Measurements from ENCODE around the gene ASXL2. TPM values are rescaled to one million over a fixed set of nuclear protein-coding genes. Genes with fewer than 3 reads are reported as not detected.
A peak's percentile ranks its signal among the peaks of the same experiment; 100 is the strongest.

The ASXL2 gene
- polyA plus RNA-seq, 3 donors = 3.6 to 13.4 (median 7.1) TPM

DNA sequence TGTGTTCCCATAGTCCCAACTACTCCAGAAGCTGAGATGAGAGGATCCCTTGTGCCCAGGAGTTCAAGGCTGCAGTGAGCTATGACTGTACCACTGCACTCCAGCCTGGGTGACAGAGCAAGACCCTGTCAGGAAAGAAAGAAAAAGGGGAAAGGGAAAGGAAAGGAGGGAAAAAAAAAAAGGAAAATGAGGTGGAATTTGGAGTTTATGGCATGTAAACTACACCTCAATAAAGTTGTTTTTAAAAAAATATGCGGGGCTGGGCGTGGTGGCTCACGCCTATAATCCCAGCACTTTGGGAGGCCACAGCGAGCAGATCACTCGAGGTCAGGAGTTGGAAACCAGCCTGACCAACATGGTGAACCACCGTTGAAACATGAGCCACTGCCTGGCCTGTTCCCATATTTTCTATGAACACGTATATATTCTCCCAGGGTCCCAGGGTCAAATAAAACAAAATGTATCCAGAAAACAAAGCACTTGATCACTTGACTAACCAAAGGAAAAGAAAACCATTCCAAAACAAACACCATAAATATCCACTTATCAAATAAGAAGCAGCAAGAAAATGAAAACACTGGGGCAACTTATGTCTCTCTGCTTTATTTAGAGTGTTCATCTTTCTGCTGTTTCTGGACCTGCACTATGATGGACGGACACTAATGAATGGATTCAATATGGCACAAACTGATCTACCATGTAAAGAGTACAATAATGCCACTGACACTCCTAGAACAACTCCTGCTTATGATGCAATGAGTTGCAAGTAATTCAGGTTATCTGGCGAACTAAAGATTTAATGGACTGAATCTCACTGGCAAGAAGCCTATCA, 56.8 kb downstream of the ASXL2 start:
- no peaks in the 10 kb centered on the region for H3K9me3 Mint-ChIP-seq
- TF ChIP-seq, protein P1, sequence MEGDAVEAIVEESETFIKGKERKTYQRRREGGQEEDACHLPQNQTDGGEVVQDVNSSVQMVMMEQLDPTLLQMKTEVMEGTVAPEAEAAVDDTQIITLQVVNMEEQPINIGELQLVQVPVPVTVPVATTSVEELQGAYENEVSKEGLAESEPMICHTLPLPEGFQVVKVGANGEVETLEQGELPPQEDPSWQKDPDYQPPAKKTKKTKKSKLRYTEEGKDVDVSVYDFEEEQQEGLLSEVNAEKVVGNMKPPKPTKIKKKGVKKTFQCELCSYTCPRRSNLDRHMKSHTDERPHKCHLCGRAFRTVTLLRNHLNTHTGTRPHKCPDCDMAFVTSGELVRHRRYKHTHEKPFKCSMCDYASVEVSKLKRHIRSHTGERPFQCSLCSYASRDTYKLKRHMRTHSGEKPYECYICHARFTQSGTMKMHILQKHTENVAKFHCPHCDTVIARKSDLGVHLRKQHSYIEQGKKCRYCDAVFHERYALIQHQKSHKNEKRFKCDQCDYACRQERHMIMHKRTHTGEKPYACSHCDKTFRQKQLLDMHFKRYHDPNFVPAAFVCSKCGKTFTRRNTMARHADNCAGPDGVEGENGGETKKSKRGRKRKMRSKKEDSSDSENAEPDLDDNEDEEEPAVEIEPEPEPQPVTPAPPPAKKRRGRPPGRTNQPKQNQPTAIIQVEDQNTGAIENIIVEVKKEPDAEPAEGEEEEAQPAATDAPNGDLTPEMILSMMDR (IDR thresholded peaks at IDR 0.05) = no peak
- Histone ChIP-seq H3K27me3 (ENCODE audit: control insufficient read depth in 2 of 2, insufficient read depth in 2 of 2, low read length in 2 of 2) (no peaks in the 10 kb centered on the region), H3K9me3 (replicated peaks in 1 of 2; ENCODE audit: control insufficient read depth in 1 of 2, insufficient read depth in 1 of 2, low read length in 2 of 2) (no peaks in the 10 kb centered on the region), H4K20me1 (ENCODE audit: insufficient read depth, low read length) (peaks cover 96% of the 10 kb centered on the region), H3K9ac (ENCODE audit: insufficient read depth, low read length, poor library complexity, severe bottlenecking) (no peak overlapping the region), H3K36me3 (replicated peaks in 1 of 2; ENCODE audit: control insufficient read depth in 1 of 2, insufficient read depth in 2 of 2, low read length in 2 of 2) (peaks cover 0 to 14% of the 10 kb centered on the region in 2 donors), H3K27ac (ENCODE audit: low read depth in 1 of 2, low read length in 2 of 2) (no peak overlapping the region), H2AFZ (ENCODE audit: insufficient read depth, low read depth, low read length, poor library complexity, severe bottlenecking) (no peak overlapping the region), H3K4me3 (replicated peaks in 1 of 3; ENCODE audit: low read depth in 2 of 3, low read length in 3 of 3) (no peak overlapping the region), H3K4me1 (ENCODE audit: control insufficient read depth in 1 of 2, insufficient read depth in 2 of 2, low read length in 2 of 2) (peaks cover 6 to 11% of the 10 kb centered on the region in 2 donors), H3K4me2 (replicated peaks; ENCODE audit: extremely low read depth, low read length, poor library complexity, severe bottlenecking) (no peak overlapping the region), H3K79me2 (ENCODE audit: insufficient read depth, low read length) (peaks cover 49% of the 10 kb centered on the region)
- peaks cover 9 to 31% of the 10 kb centered on the region in 2 donors for H3K36me3 Mint-ChIP-seq
- no peak for DNase-seq
- H3K4me1 Mint-ChIP-seq = peaks cover 31% of the 10 kb centered on the region
- peak overlapping the region in 1 of 7 donors; percentile 75 for H3K27ac Mint-ChIP-seq
- intact Hi-C loops (cut with micrococcal nuclease) = no loop called here
- H3K4me3 Mint-ChIP-seq = peak overlapping the region in 1 of 2 donors; percentile 58
- WGBS (ENCODE audit: insufficient coverage) = 92% methylated on average over 8 of the region's 9 CpGs
- no peaks in the 10 kb centered on the region for H3K27me3 Mint-ChIP-seq (ENCODE audit: low read depth in 3 of 3)

DNA sequence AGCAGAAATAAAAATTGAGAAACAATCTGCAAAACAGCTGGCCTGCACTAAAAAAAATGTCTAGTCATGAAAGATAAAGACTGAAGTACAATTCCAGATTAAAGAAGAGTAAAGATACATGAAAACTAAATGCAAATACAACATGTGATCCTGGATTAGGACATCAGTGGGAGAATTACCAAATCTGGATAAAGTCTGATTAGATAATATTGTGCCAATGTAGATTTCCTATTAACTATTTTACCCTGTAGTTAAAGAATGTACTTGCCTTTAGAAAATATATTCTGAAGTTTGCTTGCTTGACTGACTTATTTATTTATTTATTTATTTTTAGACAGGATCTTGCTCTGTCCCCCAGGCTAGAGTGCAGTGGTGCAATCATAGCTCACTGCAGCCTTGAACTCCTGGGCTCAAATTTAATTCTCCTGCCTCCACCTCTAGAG, 58.7 kb downstream of the ASXL2 start:
- peaks cover 24% of the 10 kb centered on the region for H3K4me1 Mint-ChIP-seq
- H3K27ac Mint-ChIP-seq = peak overlapping the region in 1 of 7 donors; percentile 6
- Histone ChIP-seq H4K20me1 (ENCODE audit: insufficient read depth, low read length) (peaks cover 94% of the 10 kb centered on the region), H3K27ac (ENCODE audit: low read depth in 1 of 2, low read length in 2 of 2) (no peak overlapping the region), H3K9me3 (replicated peaks in 1 of 2; ENCODE audit: control insufficient read depth in 1 of 2, insufficient read depth in 1 of 2, low read length in 2 of 2) (no peaks in the 10 kb centered on the region), H3K36me3 (replicated peaks in 1 of 2; ENCODE audit: control insufficient read depth in 1 of 2, insufficient read depth in 2 of 2, low read length in 2 of 2) (peaks cover 0 to 30% of the 10 kb centered on the region in 2 donors), H3K4me1 (ENCODE audit: control insufficient read depth in 1 of 2, insufficient read depth in 2 of 2, low read length in 2 of 2) (peaks cover 6 to 11% of the 10 kb centered on the region in 2 donors), H3K9ac (ENCODE audit: insufficient read depth, low read length, poor library complexity, severe bottlenecking) (no peak overlapping the region), H3K4me2 (replicated peaks; ENCODE audit: extremely low read depth, low read length, poor library complexity, severe bottlenecking) (no peak overlapping the region), H3K27me3 (ENCODE audit: control insufficient read depth in 2 of 2, insufficient read depth in 2 of 2, low read length in 2 of 2) (no peaks in the 10 kb centered on the region), H3K4me3 (replicated peaks in 1 of 3; ENCODE audit: low read depth in 2 of 3, low read length in 3 of 3) (no peak overlapping the region), H3K79me2 (ENCODE audit: insufficient read depth, low read length) (peaks cover 67% of the 10 kb centered on the region), H2AFZ (ENCODE audit: insufficient read depth, low read depth, low read length, poor library complexity, severe bottlenecking) (no peak overlapping the region)
- no peaks in the 10 kb centered on the region for H3K9me3 Mint-ChIP-seq
- H3K4me3 Mint-ChIP-seq = no peak overlapping the region
- intact Hi-C loops (cut with micrococcal nuclease) = no loop called here
- TF ChIP-seq, protein P1 (IDR thresholded peaks at IDR 0.05) = no peak
- DNase-seq = no peak
- peaks cover 21 to 44% of the 10 kb centered on the region in 2 donors for H3K36me3 Mint-ChIP-seq
- H3K27me3 Mint-ChIP-seq (ENCODE audit: low read depth in 3 of 3) = no peaks in the 10 kb centered on the region
